HCT116 (cell line): Measurements from ENCODE around the gene EHD1. TPM values are rescaled to one million over a fixed set of nuclear protein-coding genes. Genes with fewer than 3 reads are reported as not detected.
A peak's percentile ranks its signal among the peaks of the same experiment; 100 is the strongest.

Source experiments
- ATAC-seq: fragments of 200-7000 bp; cut with Tn5 transposase; 2 replicates; pipeline ENCODE4 v1.9.1; 2020; ENCODE audit warnings: mild to moderate bottlenecking, moderate library complexity
- BruUV-seq: library from RNA; stranded (reverse); fragments of 400-500 nt; replicated peaks from 2 replicates; lab custom pipeline; 2021; lab: Mats Ljungman, UMichigan
- CTCF ChIA-PET: fragments of 300-600 bp; sonication (Branson Sonifier 250); formaldehyde crosslinking; loops from one replicate; lab custom pipeline; 2021; ENCODE audit warnings: antibody characterized with exemption; lab: Charles Lee
- POLR2A ChIA-PET: fragments of 300-600, 350-600 bp; sonication (Branson Sonifier 250); formaldehyde crosslinking; loops from one replicate; lab custom pipeline; 2021; ENCODE audit warnings: antibody characterized with exemption; lab: Charles Lee
- RAD21 ChIA-PET, 2 experiments: fragments of 300-600 bp; sonication (Branson Sonifier 250); formaldehyde crosslinking; loops; one replicate each; lab custom pipeline; 2023; ENCODE audit warnings: low total read pairs in 2 of 2; ENCODE audit not compliant: uncharacterized antibody in 2 of 2, unreplicated experiment in 2 of 2, low non-redundant PET in 1 of 2; lab: Charles Lee
- DNase-seq: peaks from one replicate; pipeline ENCODE4 v3.0.0-alpha.2; 2010; ENCODE audit warnings: low read depth, low spot score
- H2AFZ ChIP-seq: fragments of 200-600 bp; shearing (Covaris generic), sonication (generic); 2 replicates; pipeline ENCODE4 v1.6.1; 2017; ENCODE audit warnings: low read depth, mixed run types, mixed read lengths, antibody characterized with exemption, low read length; ENCODE audit not compliant: poor library complexity, severe bottlenecking
- H3K27ac ChIP-seq: 2 replicates; pipeline ENCODE4 v1.5.1; 2012; ENCODE audit warnings: low read depth, low read length
- H3K27me3 ChIP-seq: fragments of 200-600 bp; sonication (generic); 2 replicates; pipeline ENCODE4 v1.6.1; 2016; ENCODE audit warnings: mixed run types, low read length, mixed read lengths; ENCODE audit not compliant: insufficient read depth
- H3K36me3 ChIP-seq, 2 experiments: fragments of 200-500 bp in 1 of 2; fragments of 200-600 bp in 1 of 2; sonication (Bioruptor generic) in 1 of 2; sonication (generic) in 1 of 2; 2 replicates each; pipeline versions ENCODE4 v1.5.1 to v1.6.1; 2014 to 2016; ENCODE audit warnings: low read length in 2 of 2, inconsistent platforms in 1 of 2, mixed read lengths in 1 of 2, mixed run types in 1 of 2; ENCODE audit not compliant: insufficient read depth in 2 of 2, control insufficient read depth in 1 of 2
- H3K4me1 ChIP-seq, 2 experiments: fragments of 200-600 bp in 1 of 2; sonication (generic) in 1 of 2; 2 replicates each; pipeline versions ENCODE4 v1.5.1 to v1.6.1; 2012 to 2017; ENCODE audit warnings: low read length in 2 of 2, inconsistent platforms in 1 of 2, mild to moderate bottlenecking in 1 of 2, mixed read lengths in 1 of 2, mixed run types in 1 of 2, moderate library complexity in 1 of 2; ENCODE audit not compliant: insufficient read depth in 2 of 2, control insufficient read depth in 1 of 2
- H3K4me2 ChIP-seq: fragments of 200-600 bp; sonication (generic); 2 replicates; pipeline ENCODE4 v1.6.1; 2017; ENCODE audit warnings: mixed run types, low read length, mixed read lengths
- H3K4me3 ChIP-seq, 2 experiments: fragments of 200-600 bp in 1 of 2; sonication (generic) in 1 of 2; replicated peaks in 1 of 2; 2 replicates each; pipeline ENCODE4 v1.5.1; 2011 to 2016; ENCODE audit warnings: low read length in 2 of 2, control low read depth in 1 of 2, low read depth in 1 of 2, mild to moderate bottlenecking in 1 of 2, mixed read lengths in 1 of 2, mixed run types in 1 of 2
- H3K79me2 ChIP-seq: fragments of 200-600 bp; sonication (generic); 2 replicates; pipeline ENCODE4 v1.6.1; 2017; ENCODE audit warnings: mild to moderate bottlenecking, mixed run types, low read length, moderate library complexity, mixed read lengths; ENCODE audit not compliant: insufficient read depth
- H3K9ac ChIP-seq: fragments of 200-600 bp; sonication (generic); 2 replicates; pipeline ENCODE4 v1.6.1; 2016; ENCODE audit warnings: low read length, mixed read lengths
- H3K9me2 ChIP-seq: fragments of 200-600 bp; sonication (generic), shearing (Covaris generic); 2 replicates; pipeline ENCODE4 v1.6.1; 2017; ENCODE audit warnings: mixed run types, mild to moderate bottlenecking, moderate library complexity; ENCODE audit not compliant: insufficient read depth
- H3K9me3 ChIP-seq, 2 experiments: fragments of 200-500 bp in 1 of 2; fragments of 200-600 bp in 1 of 2; sonication (Bioruptor generic) in 1 of 2; sonication (generic) in 1 of 2; 2 replicates each; pipeline ENCODE4 v1.6.1; 2014 to 2017; ENCODE audit warnings: low read length in 2 of 2, mixed read lengths in 2 of 2, inconsistent platforms in 1 of 2, low read depth in 1 of 2, mild to moderate bottlenecking in 1 of 2, mixed run types in 1 of 2, moderate library complexity in 1 of 2; ENCODE audit not compliant: control insufficient read depth in 1 of 2, insufficient read depth in 1 of 2
- H4K20me1 ChIP-seq: fragments of 200-600 bp; sonication (generic), shearing (Covaris generic); 2 replicates; pipeline ENCODE4 v1.6.1; 2017; ENCODE audit warnings: mixed run types, mild to moderate bottlenecking, moderate library complexity; ENCODE audit not compliant: insufficient read depth
- CBX3 ChIP-seq: IDR thresholded peaks from 2 replicates; pipeline ENCODE4 v1.6.1; 2012; ENCODE audit warnings: low read depth
- EZH2phosphoT487 ChIP-seq: fragments of 200-600 bp; IDR thresholded peaks from 2 replicates; pipeline ENCODE4 v1.6.1; 2018; ENCODE audit warnings: antibody characterized with exemption, borderline replicate concordance
- FOSL1 ChIP-seq: IDR thresholded peaks from 2 replicates; pipeline ENCODE4 v1.6.1; 2012; ENCODE audit warnings: low read depth
- POLR2A ChIP-seq: IDR thresholded peaks from 2 replicates; pipeline ENCODE4 v1.7.0; 2011; ENCODE audit warnings: borderline replicate concordance; ENCODE audit not compliant: insufficient read depth, insufficient read length; ENCODE audit errors: extremely low read depth
- POLR2AphosphoS5 ChIP-seq: IDR thresholded peaks from 2 replicates; pipeline ENCODE4 v1.6.1; 2011; ENCODE audit warnings: mild to moderate bottlenecking, low read depth, low read length, moderate library complexity
- RAD21 ChIP-seq: IDR thresholded peaks from 2 replicates; pipeline ENCODE4 v1.6.1; 2012; ENCODE audit warnings: low read depth, mild to moderate bottlenecking
- SIN3A ChIP-seq: IDR thresholded peaks from 2 replicates; pipeline ENCODE4 v1.6.1; 2012; ENCODE audit warnings: low read depth
- SP1 ChIP-seq: IDR thresholded peaks from 2 replicates; pipeline ENCODE4 v1.6.1; 2012; ENCODE audit warnings: low read depth
- TCF7L2 ChIP-seq: IDR thresholded peaks from 2 replicates; pipeline ENCODE4 v1.7.0; 2011; ENCODE audit warnings: borderline replicate concordance, inconsistent platforms; ENCODE audit not compliant: insufficient read depth, insufficient read length; ENCODE audit errors: extremely low read depth
- YY1 ChIP-seq: IDR thresholded peaks from 2 replicates; pipeline ENCODE4 v1.6.1; 2011; ENCODE audit warnings: low read length, low read depth, moderate library complexity, mild to moderate bottlenecking; ENCODE audit not compliant: insufficient replicate concordance; ENCODE audit errors: extremely low read depth
- intact Hi-C: fragments of 100-400 bp; cut with micrococcal nuclease; formaldehyde crosslinking; loops from 2 replicates; pipeline ENCODE4 v1.10.0; 2022
- total RNA-seq: library from RNA; stranded (reverse); gene quantifications from one replicate; pipeline ENCODE4 v1.2.1, GENCODE V29; 2021; ENCODE audit not compliant: unreplicated experiment
- TF ChIP-seq, protein P1 (sequence below): IDR thresholded peaks from 2 replicates; pipeline ENCODE4 v1.6.1; 2012; ENCODE audit warnings: low read depth
- TF ChIP-seq, protein P2 (sequence below): IDR thresholded peaks from 2 replicates; pipeline ENCODE4 v1.6.1; 2012
- TF ChIP-seq, protein P3 (sequence below): IDR thresholded peaks from 2 replicates; pipeline ENCODE4 v1.6.1; 2012

The EHD1 gene
- total RNA-seq, 1 experiment from 2014 or later, result 48.1 TPM

DNA sequence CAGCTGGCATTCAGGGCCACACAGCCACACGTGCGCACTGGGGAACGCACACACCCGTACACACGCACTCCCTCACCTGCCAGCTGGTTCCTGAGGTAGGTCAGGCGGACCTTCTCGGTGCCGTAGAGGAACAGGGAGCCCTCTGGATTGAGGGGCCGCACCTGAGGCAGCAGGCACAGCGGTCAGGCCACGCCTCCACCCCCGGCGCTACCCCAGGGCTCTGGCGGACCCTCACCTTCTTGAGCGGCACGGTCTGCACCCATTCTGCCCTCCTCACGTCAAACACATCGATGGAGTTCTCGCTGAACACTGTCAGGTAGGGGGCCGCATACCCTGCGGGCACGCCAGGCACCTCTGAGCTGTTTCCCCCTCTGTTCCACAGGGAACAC is 51.0 kb downstream of the EHD1 start:
- Histone ChIP-seq H3K9me3 (no peaks in the 10 kb centered on the region), H3K4me3 (no peak overlapping the region), H3K9me2 (no peaks in the 10 kb centered on the region), H3K79me2 (no peaks in the 10 kb centered on the region), H3K4me2 (no peak overlapping the region), H2AFZ (no peak overlapping the region), H3K9ac (no peak overlapping the region), H3K4me1 (0 out of 4 replicates have a peak, but pooled peaks cover 0 to 4% of the 10 kb centered on the region in 2 experiments), H4K20me1 (no peaks in the 10 kb centered on the region), H3K36me3 (peaks cover 7 to 13% of the 10 kb centered on the region in 2 experiments; a peak in 2 of 4 replicates), H3K27ac (no peak overlapping the region), H3K27me3 (no peaks in the 10 kb centered on the region)
- intact Hi-C loops, result no loop called here
- no peak for TF ChIP-seq CBX3
- ChIA-PET CTCF (no interaction called here), RAD21 (no interaction called here), POLR2A (no interaction called here)
- no peak for DNase-seq
- no peak for ATAC-seq
- no TSS peak for BruUV-seq

DNA sequence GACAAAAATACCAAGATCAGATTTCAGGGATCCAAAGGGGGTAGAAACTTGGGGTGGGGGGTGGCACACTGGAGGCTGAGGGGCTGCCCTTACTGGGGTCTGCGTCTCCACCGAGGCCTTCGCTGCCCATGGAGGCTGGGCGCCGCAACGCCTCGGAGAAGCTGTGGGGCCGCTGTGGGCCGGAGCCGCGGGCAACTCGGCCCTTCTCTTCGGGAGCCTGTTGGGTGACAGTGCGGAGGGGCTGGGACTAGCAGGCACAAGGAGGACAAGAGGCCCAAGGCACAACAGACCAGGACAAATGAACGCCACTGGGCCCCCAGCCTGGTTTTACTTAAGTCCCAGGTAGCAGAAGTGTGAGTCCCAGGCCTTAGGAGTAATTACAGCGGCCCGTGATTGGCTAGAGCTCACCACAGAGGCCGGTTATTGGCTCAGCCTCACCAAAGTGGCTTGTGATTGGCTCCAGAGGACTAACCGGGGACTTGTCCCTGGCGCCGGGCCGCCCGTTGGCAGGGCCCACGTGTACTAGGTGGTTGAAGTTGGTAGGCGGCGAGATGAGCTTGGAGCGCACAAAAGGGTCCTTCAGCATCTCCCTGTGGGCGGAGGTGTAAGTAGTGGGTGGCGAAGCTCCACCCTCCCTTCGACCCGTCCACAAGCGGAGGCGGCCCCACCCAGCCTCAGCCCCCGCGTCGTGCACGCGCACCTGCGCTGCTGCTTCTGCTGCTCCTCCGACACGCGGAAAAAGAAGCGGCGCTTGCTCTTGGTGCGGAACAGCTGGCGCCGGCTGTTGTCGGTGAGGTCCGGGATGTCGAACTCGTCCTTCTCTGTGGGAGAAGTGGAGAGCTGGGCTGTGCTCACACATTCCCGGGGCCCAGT is 51.6 kb downstream of the EHD1 start:
- Histone ChIP-seq H3K36me3 (peaks cover 7 to 13% of the 10 kb centered on the region in 2 experiments; a peak in 2 of 4 replicates), H3K4me2 (no peak overlapping the region), H4K20me1 (no peaks in the 10 kb centered on the region), H3K9me3 (no peaks in the 10 kb centered on the region), H3K4me3 (no peak overlapping the region), H3K9me2 (no peaks in the 10 kb centered on the region), H2AFZ (no peak overlapping the region), H3K4me1 (0 out of 4 replicates have a peak, but pooled peaks cover 0 to 4% of the 10 kb centered on the region in 2 experiments), H3K27me3 (no peaks in the 10 kb centered on the region), H3K9ac (no peak overlapping the region), H3K79me2 (no peaks in the 10 kb centered on the region), H3K27ac (no peak overlapping the region)
- RAD21 ChIA-PET, result no interaction called here
- peak; percentile 70 for ATAC-seq
- POLR2A ChIA-PET, result no interaction called here
- CTCF ChIA-PET, result no interaction called here
- intact Hi-C loops, result no loop called here
- DNase-seq, result no peak
- TF ChIP-seq, protein P1, sequence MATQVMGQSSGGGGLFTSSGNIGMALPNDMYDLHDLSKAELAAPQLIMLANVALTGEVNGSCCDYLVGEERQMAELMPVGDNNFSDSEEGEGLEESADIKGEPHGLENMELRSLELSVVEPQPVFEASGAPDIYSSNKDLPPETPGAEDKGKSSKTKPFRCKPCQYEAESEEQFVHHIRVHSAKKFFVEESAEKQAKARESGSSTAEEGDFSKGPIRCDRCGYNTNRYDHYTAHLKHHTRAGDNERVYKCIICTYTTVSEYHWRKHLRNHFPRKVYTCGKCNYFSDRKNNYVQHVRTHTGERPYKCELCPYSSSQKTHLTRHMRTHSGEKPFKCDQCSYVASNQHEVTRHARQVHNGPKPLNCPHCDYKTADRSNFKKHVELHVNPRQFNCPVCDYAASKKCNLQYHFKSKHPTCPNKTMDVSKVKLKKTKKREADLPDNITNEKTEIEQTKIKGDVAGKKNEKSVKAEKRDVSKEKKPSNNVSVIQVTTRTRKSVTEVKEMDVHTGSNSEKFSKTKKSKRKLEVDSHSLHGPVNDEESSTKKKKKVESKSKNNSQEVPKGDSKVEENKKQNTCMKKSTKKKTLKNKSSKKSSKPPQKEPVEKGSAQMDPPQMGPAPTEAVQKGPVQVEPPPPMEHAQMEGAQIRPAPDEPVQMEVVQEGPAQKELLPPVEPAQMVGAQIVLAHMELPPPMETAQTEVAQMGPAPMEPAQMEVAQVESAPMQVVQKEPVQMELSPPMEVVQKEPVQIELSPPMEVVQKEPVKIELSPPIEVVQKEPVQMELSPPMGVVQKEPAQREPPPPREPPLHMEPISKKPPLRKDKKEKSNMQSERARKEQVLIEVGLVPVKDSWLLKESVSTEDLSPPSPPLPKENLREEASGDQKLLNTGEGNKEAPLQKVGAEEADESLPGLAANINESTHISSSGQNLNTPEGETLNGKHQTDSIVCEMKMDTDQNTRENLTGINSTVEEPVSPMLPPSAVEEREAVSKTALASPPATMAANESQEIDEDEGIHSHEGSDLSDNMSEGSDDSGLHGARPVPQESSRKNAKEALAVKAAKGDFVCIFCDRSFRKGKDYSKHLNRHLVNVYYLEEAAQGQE, result no peak
- TF ChIP-seq TCF7L2 (no peak), POLR2A (no peak), FOSL1 (no peak), POLR2AphosphoS5 (no peak), SP1 (no peak), YY1 (no peak), RAD21 (no peak), CBX3 (no peak), SIN3A (no peak), EZH2phosphoT487 (no peak)
- TF ChIP-seq, protein P2, sequence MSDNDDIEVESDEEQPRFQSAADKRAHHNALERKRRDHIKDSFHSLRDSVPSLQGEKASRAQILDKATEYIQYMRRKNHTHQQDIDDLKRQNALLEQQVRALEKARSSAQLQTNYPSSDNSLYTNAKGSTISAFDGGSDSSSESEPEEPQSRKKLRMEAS, result no peak
- TF ChIP-seq, protein P3, sequence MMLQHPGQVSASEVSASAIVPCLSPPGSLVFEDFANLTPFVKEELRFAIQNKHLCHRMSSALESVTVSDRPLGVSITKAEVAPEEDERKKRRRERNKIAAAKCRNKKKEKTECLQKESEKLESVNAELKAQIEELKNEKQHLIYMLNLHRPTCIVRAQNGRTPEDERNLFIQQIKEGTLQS, result no peak
- no TSS peak for BruUV-seq
